ENCODE data around the gene LRRC75A.
"Not testable (repeated sequence)": the region's sequence is repeated elsewhere in the genome, so short reads cannot be mapped to it uniquely, and the experiment has no call there.

The LRRC75A gene

DNA sequence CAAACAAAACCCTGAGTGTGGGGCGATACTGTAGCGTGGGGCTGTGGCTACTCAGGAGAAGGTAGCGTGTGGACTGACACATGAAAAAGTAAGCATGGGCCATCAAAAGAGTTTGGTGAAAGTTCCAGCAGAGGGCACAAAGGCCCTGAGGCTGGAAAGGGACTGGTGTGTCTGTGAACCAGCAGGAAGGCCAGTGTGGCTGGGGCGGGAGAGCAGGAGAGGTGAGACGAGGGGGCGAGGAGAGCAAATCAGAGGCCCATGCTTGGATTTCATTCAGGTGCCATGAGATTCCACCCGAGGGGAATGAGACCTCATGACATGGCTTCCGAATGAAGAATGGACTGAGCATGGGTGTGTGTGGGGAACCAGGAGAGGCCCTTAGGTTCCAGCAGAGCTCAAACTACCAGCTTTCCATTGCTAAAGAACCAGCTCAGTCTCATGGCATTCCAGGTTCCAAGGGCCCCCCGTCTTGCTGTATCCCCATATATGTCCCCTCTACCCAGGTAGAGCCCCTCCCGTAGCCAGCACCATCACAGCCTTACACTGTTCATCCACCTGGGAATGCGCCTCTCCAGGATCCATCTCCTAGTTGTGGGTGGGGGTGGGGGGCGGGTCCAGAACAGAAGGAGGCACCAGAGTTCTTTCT lies 45.5 kb downstream of the LRRC75A start:
- no peak for DNase-seq

DNA sequence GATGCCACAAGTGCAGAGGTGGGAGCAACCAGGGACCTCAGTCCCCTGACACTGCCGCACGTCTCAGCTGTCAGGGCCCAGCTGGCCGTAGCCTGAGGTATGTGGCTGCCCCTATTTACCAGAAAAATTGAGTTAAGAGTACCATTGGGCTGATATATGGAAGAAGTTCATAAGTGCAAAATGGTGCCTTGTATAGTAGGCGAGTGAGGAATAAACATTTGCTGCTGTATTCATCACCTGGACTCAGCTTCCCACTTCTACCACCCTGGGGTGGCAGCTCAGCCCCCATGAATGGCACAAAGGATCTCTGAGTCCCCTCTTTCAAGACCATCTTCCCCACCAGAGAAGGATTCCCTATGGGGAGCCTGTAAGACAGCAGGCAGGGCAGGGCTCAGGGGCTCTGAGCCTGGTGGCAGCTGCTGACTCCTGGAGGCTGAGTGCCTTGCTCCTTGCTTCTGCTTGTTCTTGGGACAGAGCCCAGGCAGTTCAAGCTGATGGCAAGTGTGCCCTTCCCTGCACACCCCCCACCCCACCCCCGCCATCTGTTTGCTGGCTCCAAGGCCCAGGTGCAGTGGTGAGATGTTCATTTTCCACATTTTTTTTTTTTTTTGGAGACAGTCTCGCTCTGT lies 47.6 kb downstream of the LRRC75A start:
- DNase-seq, result no peak

DNA sequence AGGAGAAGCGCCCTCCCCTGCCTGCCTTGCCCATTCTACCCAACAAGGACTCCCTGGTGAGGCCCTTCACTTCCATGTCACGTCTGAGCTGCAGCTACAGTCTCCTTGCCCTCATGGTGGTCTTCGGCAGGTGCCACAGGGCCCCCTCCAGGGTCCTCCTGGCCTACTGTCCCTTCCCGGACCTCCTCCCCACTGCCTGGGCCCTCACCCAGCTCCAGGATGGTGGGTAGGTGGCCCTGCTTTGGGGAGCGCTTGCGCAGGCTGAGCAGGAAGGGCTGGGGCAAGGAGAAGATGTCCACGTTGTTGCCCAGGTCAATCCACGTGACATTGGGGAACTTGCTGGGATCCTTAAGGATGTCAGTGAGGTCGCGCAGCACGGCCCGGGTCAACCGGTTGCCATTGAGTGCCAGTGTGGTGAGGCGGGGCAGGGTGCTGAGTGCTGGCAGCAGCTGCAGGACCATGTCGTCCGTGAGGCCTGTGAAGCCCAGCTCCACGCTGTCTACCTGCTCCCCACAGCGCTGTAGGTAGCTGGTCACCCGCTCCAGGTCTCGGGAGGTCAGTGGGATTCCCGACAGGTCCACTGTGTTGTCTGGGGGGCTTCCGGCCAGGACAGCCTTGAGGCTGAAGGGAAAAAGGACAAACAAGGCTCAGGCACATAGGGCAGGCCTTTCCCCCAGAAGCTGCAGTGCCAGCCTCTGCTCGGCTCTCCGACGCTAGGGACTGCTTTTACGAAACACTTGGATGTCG lies 48.3 kb downstream of the LRRC75A start:
- no peak for DNase-seq

DNA sequence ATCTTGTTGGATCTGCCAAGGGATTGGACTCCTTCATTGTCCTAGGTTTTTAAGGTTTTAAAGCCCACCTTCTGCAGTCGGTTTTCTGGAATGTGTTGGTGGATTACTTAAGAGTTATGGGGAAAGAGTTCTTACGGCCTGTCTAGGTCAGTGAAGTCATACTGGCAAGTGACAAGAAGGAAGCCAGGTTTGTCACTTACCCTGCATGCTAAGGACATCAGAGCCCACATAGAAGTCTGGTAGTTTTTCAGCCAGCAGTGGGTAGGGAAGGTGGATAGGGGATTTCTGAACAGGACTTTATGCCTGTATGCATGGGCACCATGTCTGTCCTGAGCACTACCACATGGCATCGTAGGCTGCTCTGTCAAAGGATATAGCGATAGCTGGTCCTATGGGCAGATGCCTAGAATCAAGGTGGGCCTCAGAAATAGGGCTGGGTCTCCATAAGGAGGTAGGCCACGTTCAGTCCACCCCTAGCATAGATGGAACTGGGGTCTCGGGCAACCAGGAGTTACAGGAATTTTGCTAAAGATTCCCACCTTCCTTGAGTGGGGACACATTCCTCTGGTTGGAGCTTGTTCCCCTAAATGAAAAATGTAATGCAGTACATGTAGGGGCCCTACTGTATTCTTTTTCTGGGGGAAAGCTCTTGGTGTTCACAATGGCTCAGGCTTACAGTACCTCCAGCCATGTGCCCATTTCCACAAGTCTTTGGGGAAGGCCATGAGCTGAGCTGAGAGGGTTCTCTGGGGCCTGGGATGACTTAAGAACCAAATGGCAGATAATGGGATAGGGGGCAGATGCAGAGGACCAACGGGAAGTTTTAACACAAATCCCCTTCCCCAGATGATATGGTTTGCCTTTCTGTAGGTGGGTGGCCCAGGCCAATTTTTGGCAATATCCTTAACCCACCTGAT lies 49.1 kb downstream of the LRRC75A start:
- no peak for DNase-seq

DNA sequence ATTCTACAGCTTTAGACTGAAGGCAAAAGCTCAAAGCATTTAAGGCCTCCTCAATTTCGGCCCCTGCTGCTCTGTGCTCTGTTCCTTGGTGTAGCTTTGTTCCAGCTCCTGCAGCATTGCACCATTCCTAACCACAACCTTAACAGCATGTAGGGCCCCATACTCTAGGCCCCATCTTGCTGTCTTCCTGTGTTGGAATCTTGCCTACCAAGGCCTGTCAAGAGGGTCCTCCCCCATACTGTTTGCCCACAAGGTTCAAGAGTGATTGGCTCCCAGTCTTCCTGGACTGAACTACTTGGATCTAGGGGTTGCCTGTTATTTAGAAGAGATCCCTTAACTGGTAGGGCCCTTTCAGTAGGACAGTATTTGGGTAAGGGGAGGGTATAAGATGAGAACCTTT lies 49.9 kb downstream of the LRRC75A start:
- no peak for DNase-seq

DNA sequence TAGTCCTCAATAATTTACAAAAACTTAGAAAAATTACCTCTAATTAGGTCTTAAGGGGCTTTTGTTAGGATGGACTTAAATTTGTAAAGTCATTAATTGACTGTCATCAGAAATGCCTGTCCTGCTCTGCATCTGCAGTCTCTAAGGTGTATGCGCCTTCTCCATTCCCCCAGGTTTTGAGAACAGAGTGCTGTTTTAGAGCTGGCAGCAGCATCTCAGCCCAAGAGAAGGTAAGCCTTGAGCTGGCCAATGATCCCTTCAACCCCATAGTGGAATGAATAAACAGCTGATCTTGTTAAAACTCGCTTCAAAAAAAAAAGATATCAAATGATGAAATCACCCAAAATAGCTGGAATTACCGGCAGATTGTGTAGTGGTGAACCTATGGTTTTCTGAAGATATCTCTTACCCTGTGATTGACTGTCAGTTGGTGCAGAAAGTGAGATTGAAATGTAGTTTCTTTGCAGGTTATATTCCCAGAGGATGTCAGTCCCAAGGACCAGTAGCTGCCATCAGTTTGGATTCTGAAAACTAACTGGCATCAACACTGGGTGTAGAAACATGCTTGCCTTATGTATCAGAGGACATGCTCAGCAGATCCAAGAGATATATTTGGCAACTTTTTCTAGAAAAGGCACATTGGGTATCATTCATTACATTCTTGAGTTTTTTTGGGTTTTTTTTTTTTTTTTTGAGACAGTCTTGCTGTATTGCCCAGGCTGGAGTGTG lies 50.9 kb downstream of the LRRC75A start:
- no peak for DNase-seq

DNA sequence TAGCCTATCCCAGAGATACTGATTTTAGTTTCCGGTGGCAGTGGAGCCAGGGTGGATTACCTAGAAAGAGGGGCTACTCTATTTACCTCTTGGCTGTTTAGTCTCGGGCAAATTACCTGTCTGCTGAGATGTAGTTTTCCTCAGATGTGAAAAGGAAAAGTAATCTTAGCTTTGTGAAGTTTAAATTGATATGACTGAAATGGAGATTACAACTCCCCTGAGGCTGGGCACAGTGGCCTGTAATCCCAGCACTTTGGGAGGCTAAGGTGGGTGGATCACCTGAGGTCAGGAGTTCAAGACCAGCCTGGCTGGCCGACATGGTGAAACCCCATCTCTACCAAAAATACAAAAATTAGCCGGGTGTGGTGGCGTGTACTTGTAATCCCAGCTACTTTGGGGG lies 51.6 kb downstream of the LRRC75A start:
- DNase-seq, result not testable (repeated sequence)

DNA sequence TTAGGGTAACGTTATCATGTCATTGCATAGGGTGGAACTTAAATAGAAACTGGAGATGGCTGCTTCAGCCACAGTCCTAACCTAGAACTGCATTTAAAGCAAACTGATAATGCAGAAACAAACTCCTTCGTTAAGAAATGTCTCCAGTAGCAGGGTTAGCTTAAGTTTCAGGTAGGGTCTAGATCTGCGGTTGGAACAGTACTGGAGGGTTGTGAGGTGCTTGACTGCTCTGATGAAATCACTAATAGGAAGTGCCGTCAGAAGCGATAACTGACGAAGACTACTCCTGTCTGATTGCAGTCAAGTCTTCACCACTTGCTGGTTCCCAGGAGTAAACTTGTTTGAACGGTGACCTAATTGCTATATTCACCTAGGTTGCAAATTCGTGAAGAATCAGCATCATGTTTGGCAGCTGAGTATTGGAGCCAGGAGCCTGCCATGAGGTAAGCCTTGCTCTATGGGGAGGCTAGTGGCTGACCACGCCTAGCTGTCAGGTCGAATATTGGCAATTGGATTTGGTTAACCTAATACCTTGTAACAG lies 52.1 kb downstream of the LRRC75A start:
- peak; percentile 25 for DNase-seq

DNA sequence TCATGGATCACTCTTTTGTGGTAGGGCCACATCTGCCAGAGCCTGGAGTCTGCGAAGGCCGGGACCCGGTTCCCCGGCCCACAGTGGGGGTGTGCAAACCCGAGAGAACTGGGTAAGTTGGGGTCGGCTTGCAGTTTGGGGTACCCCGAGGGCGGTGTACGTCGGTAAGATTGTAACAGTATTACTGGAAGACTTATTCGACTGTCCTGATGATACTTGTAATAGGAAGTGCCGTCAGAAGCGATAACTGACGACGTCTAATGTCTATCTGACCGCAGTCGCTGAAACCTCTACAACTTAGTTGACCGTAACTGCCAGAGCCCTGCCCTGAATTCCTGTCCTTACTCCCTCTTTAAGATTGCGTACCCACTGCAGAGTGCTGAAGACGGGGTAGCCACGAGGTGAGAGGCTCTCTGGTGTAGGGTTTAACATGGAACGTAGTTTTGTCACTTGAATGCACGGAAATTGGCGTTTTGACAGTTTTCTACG lies 52.6 kb downstream of the LRRC75A start:
- DNase-seq, result peak; percentile 37

DNA sequence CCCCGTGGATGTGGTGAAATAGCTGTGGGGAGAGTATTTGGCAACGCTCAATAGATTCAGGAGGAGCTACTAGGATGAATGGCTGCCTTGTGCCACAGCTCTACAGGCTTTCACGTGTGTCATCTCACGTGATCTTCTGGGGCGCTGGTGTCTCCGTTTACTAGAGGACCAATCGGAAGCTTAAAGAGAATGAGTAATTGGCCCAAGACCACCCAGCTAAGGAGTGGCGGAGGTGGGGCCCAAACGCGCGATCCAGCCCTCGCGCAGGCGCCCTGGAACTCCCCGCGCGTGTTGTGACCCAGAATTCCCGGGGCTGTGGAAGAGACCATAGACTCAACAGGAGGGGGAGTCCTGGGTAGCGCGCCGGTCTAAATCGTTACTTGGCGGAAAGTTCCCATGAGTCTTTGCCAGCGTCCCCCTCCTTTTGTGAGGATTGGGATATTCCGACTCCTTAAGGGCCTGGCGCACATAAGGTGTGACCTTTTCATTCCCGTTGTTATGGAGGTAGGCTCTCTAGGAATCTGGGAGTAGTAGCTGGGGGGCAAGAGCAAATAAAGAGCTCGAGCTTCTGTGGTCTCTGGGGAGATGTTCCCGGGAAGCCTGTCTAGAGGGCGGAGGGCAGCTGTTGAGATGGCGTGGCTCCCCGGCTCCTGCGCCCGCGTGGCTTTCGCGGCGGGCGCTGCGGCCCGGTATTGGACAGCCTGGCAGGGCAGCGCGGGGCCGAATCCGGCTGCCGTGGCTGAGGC lies 53.3 kb downstream of the LRRC75A start:
- DNase-seq, result peak; percentile 97

DNA sequence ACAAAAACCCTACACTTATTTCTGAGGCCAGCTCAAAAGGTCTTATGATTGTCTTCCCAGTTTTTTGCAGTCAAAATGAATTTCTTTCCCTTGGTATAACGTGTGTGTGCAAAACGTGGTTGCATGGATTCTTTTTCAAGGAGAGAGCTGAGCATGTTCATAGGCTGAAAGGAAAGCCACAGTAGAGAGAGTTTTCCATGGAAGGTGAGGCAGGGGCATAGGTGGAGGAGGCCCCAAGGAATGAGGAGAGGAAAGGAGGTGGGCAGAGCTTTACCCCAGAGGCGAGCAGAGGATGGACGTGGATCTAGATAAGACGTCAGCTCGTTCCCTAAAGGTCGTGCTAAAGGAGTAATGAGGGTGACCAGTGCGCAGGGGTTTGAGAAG lies 53.8 kb downstream of the LRRC75A start:
- DNase-seq, result no peak

DNA sequence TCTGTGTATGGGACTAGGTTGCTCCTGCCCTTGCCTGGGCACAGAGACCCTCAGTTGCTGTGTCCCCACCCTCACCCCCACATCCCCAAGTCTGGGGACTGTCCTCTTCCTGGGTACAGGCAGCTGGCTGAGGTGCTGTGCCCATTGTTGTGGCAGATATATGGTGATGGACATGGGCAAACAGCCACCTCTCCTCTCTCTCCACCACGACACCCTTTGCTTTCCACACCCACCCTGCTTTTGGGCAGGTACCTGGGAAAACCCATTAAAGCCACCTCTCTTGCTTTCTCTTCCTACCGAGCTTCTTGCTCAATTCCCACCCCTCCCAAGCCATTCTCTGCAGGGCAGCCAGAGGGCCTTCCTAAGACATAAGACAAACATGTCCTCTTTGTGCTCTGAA lies 54.9 kb downstream of the LRRC75A start:
- DNase-seq, result no peak

DNA sequence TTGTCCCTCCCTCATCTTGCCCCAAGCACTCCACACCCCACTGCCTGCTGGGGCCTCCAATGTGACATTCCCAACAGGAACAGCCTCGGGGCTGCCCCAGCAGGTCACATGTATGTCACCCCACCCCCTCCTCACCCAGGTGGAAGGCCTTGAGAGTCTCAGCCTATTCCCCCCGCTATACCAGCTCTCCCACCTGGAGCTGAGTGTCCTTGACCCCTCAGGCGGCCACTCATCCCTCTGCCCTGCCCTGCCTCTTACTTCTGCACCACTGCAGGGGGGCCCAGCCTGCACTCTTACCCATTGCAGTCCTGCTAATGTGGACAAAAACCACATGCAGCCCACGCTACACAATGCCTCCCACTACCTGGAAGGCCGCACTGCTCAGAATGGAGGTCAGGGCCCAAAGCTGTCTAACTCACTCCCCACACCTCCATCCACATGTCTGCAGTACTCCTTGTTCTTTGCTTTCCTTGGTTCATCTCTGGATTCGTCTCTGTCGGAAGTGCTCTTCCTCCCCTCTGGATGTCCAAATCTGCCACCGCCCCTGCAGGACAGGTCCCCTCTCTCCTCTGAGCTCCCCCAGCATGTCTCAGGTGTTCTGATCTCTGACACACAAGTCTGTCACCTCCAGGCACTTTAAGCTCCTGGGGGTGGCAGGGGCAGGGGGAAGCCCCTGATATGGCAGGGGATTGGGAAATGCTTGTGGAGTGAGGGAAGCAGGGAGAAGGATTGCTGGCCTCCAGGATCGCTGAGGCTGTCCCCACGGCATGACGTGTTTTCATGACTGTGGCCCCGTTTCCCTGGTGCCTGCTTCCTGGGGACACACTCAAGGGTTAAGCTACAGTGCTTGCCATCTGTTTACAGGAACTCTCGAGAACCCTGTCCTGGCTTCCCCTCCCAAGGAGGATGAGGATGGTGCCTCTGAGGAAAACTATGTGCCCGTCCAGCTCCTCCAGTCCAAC lies 55.8 kb downstream of the LRRC75A start:
- no peak for DNase-seq

DNA sequence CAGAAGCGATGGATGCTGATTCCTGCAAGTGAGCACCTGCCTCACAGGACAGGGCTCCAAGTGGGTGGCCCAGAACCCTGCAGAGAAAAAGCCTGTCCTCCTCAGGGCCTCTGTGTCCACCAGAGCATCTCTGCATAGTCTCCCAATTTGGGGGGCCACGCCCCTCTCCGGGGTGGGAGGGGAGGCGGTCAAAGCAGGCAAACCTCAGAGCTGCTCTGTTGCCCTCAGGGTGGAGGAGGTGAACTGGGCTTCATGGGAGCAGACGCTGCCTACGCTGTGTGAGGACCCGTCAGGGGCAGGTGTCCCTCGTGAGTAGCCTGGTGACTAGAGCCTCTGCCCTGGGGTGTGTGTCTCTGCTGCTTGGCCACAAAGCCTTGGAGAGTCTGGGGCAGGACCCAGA lies 57.3 kb downstream of the LRRC75A start:
- no peak for DNase-seq

DNA sequence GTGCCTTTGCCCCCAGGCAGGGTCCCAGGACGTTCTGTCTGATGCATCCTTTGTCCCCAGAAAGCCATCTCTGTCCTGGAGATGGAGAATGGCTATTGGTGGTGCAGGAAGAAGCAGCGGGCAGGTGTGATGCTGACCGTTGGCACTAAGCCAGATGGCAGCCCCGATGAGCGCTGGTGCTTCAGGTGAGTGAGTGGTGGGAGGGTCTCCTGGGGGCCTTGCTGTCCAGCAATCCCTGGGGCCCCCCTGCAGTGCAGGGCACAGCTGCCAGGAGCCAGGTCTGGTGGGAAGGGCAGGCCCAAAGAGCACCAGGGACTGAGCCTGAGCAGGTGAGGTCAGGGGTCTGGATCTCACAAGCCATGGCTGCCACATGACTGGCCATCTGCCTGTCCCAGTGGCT lies 58.5 kb downstream of the LRRC75A start:
- no peak for DNase-seq

DNA sequence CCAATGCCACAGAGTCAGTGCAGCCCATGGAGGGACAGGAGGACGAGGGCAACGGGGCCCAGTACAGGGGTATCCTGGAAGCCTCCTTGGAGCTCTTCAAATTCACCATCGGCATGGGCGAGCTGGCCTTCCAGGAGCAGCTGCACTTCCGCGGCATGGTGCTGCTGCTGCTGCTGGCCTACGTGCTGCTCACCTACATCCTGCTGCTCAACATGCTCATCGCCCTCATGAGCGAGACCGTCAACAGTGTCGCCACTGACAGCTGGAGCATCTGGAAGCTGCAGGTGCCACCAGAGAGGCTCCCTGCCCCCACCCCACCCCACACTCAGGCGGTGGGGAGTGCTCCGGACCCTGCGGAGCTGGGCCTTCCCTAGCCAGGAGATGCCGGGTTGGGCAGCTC lies 60.0 kb downstream of the LRRC75A start:
- DNase-seq, result no peak

DNA sequence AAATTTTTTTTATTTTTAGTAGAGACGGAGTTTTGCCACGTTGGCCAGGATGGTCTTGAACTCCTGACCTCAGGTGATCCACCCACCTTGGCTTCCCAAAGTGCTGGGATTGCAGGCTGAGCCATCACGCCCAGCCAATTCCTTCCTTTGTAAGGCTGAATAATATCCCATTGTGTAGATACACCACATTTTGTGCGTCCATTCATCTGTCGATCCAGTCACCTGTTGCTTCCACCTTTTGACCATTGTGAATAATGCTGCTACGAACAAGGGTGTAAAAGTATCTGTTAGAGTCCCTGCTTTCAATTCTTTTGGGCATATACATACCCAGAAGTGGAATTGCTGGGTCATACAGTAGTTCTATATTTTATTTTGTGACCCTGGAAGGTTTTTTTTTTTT lies 61.3 kb downstream of the LRRC75A start:
- no peak for DNase-seq

DNA sequence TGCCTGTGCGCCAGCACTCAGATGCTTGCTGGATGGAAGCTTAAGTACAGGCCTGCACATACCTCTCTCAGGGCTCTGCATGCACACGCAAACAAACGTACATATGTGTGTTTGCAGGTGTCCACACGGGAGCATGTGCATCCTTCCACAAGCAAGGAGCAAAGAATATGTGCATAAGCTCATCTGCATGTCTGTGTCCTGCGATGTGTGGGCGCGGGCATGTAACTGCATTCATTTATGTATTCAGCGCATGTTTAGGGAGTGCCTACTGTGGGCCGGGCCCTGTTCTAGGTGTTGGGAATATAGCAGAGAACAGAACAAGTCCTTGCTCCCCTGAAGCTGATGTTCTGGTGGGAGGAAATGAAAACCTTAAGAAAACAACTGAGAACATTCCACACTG lies 62.9 kb downstream of the LRRC75A start:
- DNase-seq, result no peak

DNA sequence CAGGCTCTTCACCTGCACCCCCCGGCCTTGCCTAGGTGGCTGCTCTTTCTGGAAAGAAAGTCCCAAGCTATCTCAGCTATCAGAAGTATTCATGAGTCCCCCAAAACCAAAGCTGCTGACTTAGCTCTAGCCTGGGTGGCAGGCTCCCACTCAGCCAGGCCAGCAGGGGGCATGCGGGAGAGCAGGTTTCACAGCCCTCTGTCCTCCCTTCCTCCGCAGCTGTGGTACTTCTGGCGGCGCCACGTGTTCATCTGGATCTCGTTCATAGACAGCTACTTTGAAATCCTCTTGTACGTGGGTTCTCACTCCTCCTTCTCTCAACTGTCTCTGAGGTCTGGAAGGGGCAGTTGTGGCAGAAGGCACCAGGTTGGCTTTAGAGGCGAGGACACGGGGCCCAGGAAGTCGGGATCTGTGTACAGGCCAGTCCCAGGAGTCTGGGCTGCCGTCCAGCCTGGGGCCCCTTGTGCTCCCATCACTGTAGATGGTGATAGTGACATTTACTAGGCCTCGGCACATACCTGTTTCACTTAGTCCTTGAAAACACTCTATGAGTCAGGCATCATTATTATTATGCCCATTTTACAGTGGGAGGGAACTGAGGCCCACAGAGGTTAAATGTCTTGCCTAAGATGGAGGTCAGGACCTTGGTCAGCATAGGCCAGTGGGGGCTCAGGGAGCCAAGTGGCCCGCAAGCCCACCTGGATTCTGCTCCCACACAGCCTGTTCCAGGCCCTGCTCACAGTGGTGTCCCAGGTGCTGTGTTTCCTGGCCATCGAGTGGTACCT lies 63.7 kb downstream of the LRRC75A start:
- no peak for DNase-seq
